Erythroblast (primary cell): ENCODE results near the gene LTK.

Experiments used
- DNase-seq, 2 experiments: peaks; one replicate each; lab custom pipeline; 2025; lab: John Stamatoyannopoulos, UW
- GATA1 ChIP-seq: IDR thresholded peaks from 2 replicates; pipeline ENCODE4 v1.6.1; 2011; ENCODE audit warnings: low read depth, mild to moderate bottlenecking, control low read depth, low read length, moderate library complexity
- POLR2A ChIP-seq: IDR thresholded peaks from 2 replicates; pipeline ENCODE4 v1.6.1; 2011; ENCODE audit warnings: mild to moderate bottlenecking, low read length

The LTK gene

DNA sequence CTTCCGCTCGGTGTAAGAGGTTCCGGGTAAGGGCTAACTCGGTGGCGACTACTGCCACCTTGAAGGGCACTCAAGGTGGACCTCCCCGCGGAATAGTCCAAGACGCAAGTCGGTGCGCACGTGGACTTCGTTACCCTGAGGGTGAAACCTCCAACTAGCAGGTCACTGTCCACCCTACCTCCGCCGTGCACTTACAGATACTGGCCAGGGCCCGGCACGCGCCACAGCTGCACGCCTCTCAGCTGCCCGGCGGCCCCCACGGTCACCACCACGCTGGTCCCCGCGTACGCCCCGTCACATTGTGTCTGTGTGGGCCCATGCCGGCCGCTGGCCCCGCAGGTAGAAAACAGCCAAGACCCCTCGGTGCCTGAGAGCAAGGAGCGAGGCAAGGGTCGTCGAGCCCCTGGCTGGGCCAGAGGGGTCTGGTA, 1.1 kb downstream of the LTK start:
- DNase-seq, result no peak
- no peak for TF ChIP-seq GATA1
- TF ChIP-seq POLR2A, result no peak

DNA sequence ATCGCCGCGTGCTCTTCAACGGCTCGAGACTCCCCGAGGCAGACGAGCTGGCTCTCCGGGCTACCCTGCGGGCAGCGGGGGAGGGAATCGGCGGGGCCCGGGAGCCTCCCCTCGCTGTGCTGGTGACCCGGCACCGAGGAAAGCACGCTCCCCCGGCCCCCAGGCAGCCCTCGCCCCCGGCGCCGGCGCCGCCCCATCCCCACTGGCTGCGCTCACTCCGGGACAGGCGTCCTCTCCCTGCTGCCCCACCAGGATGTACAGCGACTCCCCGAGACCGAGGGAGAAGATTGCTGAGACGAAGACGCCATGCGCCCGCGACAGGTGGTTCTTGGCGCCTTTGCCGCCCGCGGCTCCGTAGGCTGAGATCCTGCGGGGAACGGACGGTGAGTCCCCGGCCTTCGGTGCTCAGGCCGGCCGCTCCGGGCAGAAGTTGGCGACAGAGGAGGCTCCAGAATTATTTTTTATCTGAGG, 1.7 kb downstream of the LTK start:
- TF ChIP-seq POLR2A (no peak), GATA1 (no peak)
- DNase-seq, result no peak

- TF ChIP-seq POLR2A (no peak), GATA1 (no peak)
- DNase-seq, result no peak
Measured at GRCh38 chr15:41511331-41511898, 2.2 kb downstream of the LTK start.

- TF ChIP-seq GATA1, result no peak
- TF ChIP-seq POLR2A, result no peak
- no peak for DNase-seq
Measured at GRCh38 chr15:41510728-41511127, 2.9 kb downstream of the LTK start.

- no peak for DNase-seq
- no peak for TF ChIP-seq GATA1
- TF ChIP-seq POLR2A, result no peak
Measured at GRCh38 chr15:41507820-41508290, 5.8 kb downstream of the LTK start.

DNA sequence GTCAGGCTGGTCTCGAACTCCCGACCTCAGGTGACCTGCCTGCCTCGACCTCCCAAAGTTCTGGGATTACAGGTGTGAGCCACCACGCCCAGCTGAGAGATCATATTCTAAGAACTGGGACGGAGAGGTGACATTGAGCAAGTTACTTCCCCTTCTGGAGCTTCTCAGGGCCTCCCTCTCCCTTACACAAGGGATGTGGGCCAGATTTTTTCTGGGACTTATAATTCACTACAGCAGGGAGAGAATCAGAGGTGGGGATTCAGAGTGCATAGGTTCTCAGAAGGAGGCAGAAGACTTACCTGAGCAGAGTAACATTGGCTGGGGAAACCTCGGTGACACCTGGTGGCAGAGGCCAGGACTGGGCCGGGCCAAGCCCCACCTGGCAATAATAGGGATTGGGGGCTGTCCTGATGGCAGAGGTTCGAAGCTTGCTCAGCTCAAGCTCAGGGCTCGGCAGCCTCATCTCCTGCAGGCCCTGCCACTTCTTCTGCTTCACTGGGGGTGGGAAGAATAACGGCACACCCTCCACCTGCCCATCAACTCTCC, 6.8 kb downstream of the LTK start:
- TF ChIP-seq POLR2A, result no peak
- no peak for TF ChIP-seq GATA1
- DNase-seq, result no peak

DNA sequence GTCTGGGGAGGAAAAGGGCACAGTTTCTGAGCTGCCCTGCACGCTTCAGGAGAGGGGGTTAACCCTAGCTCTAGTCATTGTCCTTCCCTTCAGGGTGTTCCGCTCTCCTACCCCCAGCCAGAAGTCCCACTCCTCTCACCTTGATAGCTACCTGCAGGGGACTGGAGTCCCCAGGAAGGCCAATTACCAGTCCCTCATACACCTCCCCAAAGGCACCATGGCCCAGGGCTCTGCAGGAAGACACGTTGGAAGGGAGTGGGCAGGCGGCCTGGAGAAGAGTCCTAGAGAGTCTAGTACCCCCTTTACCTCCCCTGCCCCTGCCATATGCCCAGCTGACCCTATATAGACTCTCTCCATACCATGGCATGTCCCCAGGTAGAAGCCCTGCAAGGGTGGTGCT, 7.9 kb downstream of the LTK start:
- TF ChIP-seq POLR2A (no peak), GATA1 (no peak)
- DNase-seq, result no peak

DNA sequence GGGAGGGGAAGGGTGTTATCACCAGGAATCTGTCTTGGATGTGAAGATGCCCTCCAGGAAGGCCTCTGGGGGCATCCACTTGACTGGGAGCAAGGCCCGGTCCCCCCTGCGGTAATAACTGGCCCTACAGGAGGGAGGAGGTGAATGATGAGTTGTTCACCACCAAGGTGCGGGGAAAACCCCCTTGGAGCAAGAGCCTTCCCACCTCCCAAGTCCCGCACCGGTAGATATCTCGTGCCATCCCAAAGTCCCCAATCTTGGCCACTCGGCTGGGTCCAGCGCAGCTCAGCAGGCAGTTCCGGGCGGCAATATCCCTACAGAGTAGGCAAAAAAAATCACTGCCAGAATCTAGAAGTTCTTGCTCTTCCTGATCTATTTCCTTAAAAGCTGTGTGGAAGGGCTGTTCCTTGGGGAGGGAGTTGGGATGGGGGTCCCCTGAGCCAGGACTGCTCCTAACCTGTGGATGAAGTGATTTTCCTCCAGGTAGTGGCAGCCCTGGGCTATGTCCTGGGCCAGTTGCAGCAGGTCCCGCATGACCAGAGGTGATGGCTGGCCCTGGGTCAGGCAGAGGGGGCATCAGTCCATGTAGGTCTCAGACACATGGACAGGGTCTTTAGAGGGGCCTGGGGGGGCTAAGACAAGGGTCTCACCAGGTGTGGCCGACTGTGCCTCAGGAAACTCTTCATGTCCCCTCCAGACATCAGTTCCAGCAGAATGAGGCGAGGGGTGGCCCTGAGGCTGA, 8.7 kb downstream of the LTK start:
- DNase-seq, result no peak
- TF ChIP-seq GATA1, result no peak
- TF ChIP-seq POLR2A, result no peak

- TF ChIP-seq GATA1, result no peak
- TF ChIP-seq POLR2A, result no peak
Measured at GRCh38 chr15:41503669-41504010, 10.0 kb downstream of the LTK start.

DNA sequence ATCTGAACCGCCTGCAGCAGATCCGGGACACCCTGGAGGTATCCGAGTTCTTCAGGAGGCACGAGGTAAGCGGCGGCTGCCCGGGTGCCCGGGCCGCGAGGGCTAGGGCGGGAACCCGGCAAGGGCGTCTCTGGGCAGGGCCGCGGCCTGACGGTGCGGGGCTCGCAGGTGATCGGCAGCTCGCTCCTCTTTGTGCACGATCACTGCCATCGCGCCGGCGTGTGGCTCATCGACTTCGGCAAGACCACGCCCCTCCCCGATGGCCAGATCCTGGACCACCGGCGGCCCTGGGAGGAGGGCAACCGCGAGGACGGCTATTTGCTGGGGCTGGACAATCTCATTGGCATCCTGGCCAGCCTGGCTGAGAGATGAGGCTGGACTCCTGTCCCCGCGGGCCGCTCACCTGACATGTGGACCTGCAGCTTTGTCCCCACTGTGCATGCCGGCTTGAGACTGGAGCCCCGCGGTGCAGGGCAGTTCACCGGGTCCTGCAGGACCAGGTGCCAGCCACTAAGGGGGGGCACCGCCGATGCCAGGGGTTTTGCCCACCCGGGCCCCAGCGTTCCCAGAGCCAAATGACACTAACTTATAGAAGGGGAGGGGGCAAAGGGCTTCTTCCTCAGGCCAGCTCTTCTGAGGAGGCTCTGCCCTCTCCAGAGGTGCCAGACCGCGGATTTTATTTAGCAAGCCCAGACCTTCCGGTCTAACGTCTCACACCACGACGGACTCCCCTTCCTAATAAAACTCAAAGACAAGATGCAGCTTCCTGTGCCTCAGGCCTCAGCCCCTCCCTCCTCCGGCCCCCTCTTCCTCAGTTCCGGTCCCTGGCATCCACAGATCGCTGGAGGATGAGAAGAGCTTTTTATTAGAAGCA, 10.6 kb downstream of the LTK start:
- TF ChIP-seq POLR2A, result no peak
- TF ChIP-seq GATA1, result no peak
- DNase-seq, result no peak

More at GRCh38 chr15:41503669-41504010, 10.0 kb downstream of the LTK start:
- DNase-seq, result no peak

GRCh38 chr15:41501931-41502794, 11.5 kb downstream of the LTK start:
- DNase-seq, result no peak
- TF ChIP-seq POLR2A (no peak), GATA1 (no peak)

- no peak for DNase-seq
- no peak for TF ChIP-seq POLR2A
- no peak for TF ChIP-seq GATA1
Measured at GRCh38 chr15:41501191-41501917, 12.3 kb downstream of the LTK start.
